GM19193 (cell line): ENCODE measurements around the gene ATG2A.
A peak's percentile ranks its signal among the peaks of the same experiment; 100 is the strongest.

Experiments
- POLR2A ChIP-seq: IDR thresholded peaks from 4 replicates; pipeline ENCODE4 v1.6.1; 2011; ENCODE audit not compliant: insufficient read depth, insufficient read length; ENCODE audit errors: extremely low read depth

The ATG2A gene

GRCh38 chr11:64898076-64898445 lies 18.9 kb downstream of the ATG2A start:
- no peak for TF ChIP-seq POLR2A

GRCh38 chr11:64897381-64898075 lies 19.5 kb downstream of the ATG2A start:
- no peak for TF ChIP-seq POLR2A

GRCh38 chr11:64896448-64897022 lies 20.5 kb downstream of the ATG2A start:
- TF ChIP-seq POLR2A: no peak

- no peak for TF ChIP-seq POLR2A
Observed at GRCh38 chr11:64894812-64895452, 22.1 kb downstream of the ATG2A start.

GRCh38 chr11:64894070-64894811 lies 22.8 kb downstream of the ATG2A start:
- peak; percentile 25 for TF ChIP-seq POLR2A

GRCh38 chr11:64893194-64894069 lies 23.6 kb downstream of the ATG2A start:
- no peak for TF ChIP-seq POLR2A

- no peak for TF ChIP-seq POLR2A
Observed at GRCh38 chr11:64892838-64893193, 24.2 kb downstream of the ATG2A start.

- TF ChIP-seq POLR2A: no peak
Observed at GRCh38 chr11:64892411-64892831, 24.6 kb downstream of the ATG2A start.

- no peak for TF ChIP-seq POLR2A
Observed at GRCh38 chr11:64891880-64892279, 25.1 kb downstream of the ATG2A start.

GRCh38 chr11:64891215-64891848 lies 25.7 kb downstream of the ATG2A start:
- no peak for TF ChIP-seq POLR2A

- no peak for TF ChIP-seq POLR2A
Observed at GRCh38 chr11:64890522-64890939, 26.5 kb downstream of the ATG2A start.

- TF ChIP-seq POLR2A: no peak
Observed at GRCh38 chr11:64888729-64889511, 28.1 kb downstream of the ATG2A start.

GRCh38 chr11:64888406-64888728 lies 28.6 kb downstream of the ATG2A start:
- no peak for TF ChIP-seq POLR2A

GRCh38 chr11:64887757-64888405 lies 29.1 kb downstream of the ATG2A start:
- peak; percentile 40 for TF ChIP-seq POLR2A
